Adipose tissue (tissue), 3 donors: Measurements from ENCODE around the gene GATD1. TPM values are rescaled to one million over a fixed set of nuclear protein-coding genes. Genes with fewer than 3 reads are reported as not detected.

Experiments
- H3K27ac ChIP-seq: one replicate; pipeline ENCODE4 v1.5.1; 2013; ENCODE audit warnings: low read depth, low read length
- WGBS, 3 donors: extraction: QIAGEN DNeasy Blood & Tissue Kit; methylation state at CpG; one replicate each; pipeline ENCODE4 v1.1.7; 2013; 5-methylcytosine and 5-hydroxymethylcytosine counted together
- polyA plus RNA-seq, 3 donors: library from polyadenylated mRNA; stranded (reverse); fragments of 200-250 nt; gene quantifications; one replicate each; pipeline ENCODE4 v1.2.3, GENCODE V29; 2013
- donor health status: healthy with polysubstance abuse.
- donor health status: Bipolar disorder and iron deficiency.
- donor health status: healthy.

Gene GATD1
- polyA plus RNA-seq, 3 donors = 15.4 to 33.4 (median 32.5) TPM

- 81 to 88% (median 87%) methylated on average over 12 to 15 of the region's 15 CpGs for WGBS, 3 donors
- H3K27ac ChIP-seq = no peak overlapping the region
Measured at GRCh38 chr11:771617-772204, 5.6 kb downstream of the GATD1 start.

- no peak overlapping the region for H3K27ac ChIP-seq
- WGBS, 3 donors = 90 to 92% (median 92%) methylated on average over 31 to 32 of the region's 32 CpGs
Measured at GRCh38 chr11:770642-771616, 6.4 kb downstream of the GATD1 start.

- no peak overlapping the region for H3K27ac ChIP-seq
- WGBS, 3 donors = 87 to 88% (median 87%) methylated on average over 23 of the region's 23 CpGs
Measured at GRCh38 chr11:769887-770641, 7.2 kb downstream of the GATD1 start.

- 92 to 93% (median 93%) methylated on average over 11 of the region's 11 CpGs for WGBS, 3 donors
- H3K27ac ChIP-seq = no peak overlapping the region
Measured at GRCh38 chr11:767238-767637, 10.0 kb downstream of the GATD1 start.

- H3K27ac ChIP-seq = no peak overlapping the region
- 92 to 95% (median 94%) methylated on average over 2 of the region's 2 CpGs for WGBS, 3 donors
Measured at GRCh38 chr11:766936-767210, 10.4 kb downstream of the GATD1 start.

GRCh38 chr11:766106-766935, 11.0 kb downstream of the GATD1 start:
- 76 to 88% (median 77%) methylated on average over 11 of the region's 11 CpGs for WGBS, 3 donors
- H3K27ac ChIP-seq = no peak overlapping the region

- no peak overlapping the region for H3K27ac ChIP-seq
- 91 to 98% (median 92%) methylated on average over 8 of the region's 8 CpGs for WGBS, 3 donors
Measured at GRCh38 chr11:765802-766091, 11.5 kb downstream of the GATD1 start.

- WGBS, 3 donors = 70 to 72% (median 71%) methylated on average over 19 of the region's 19 CpGs
- no peak overlapping the region for H3K27ac ChIP-seq
Measured at GRCh38 chr11:765025-765801, 12.1 kb downstream of the GATD1 start.

- H3K27ac ChIP-seq = no peak overlapping the region
- 82 to 87% (median 85%) methylated on average over 18 of the region's 18 CpGs for WGBS, 3 donors
Measured at GRCh38 chr11:764322-765024, 12.8 kb downstream of the GATD1 start.

GRCh38 chr11:763549-764321, 13.6 kb downstream of the GATD1 start:
- no peak overlapping the region for H3K27ac ChIP-seq
- WGBS, 3 donors = 89% methylated on average over 22 of the region's 22 CpGs

- 42 to 82% (median 67%) methylated on average over 19 to 24 of the region's 24 CpGs for WGBS, 3 donors
Measured at GRCh38 chr11:763073-763463, 14.2 kb downstream of the GATD1 start.

GRCh38 chr11:762421-763072, 14.7 kb downstream of the GATD1 start:
- H3K27ac ChIP-seq = no peak overlapping the region
- WGBS, 3 donors = 42 to 61% (median 53%) methylated on average over 10 of the region's 10 CpGs

More at GRCh38 chr11:763073-763463, 14.2 kb downstream of the GATD1 start:
- H3K27ac ChIP-seq = no peak overlapping the region

GRCh38 chr11:761526-762108, 15.7 kb downstream of the GATD1 start:
- WGBS, 3 donors = 85 to 93% (median 89%) methylated on average over 8 of the region's 8 CpGs
- no peak overlapping the region for H3K27ac ChIP-seq

- no peak overlapping the region for H3K27ac ChIP-seq
Measured at GRCh38 chr11:760236-760635, 17.1 kb downstream of the GATD1 start.

GRCh38 chr11:749731-750130, 27.6 kb downstream of the GATD1 start:
- WGBS, 3 donors = 29 to 84% (median 59%) methylated on average over 2 of the region's 2 CpGs
- no peak overlapping the region for H3K27ac ChIP-seq

- 3 to 9% (median 8%) methylated on average over 18 of the region's 18 CpGs for WGBS, 3 donors
- H3K27ac ChIP-seq = no peak overlapping the region
Measured at GRCh38 chr11:748007-748359, 29.3 kb downstream of the GATD1 start.
